Measurements from ENCODE around the gene TMEM143. TPM values are rescaled to one million over a fixed set of nuclear protein-coding genes. Genes with fewer than 3 reads are reported as not detected.

The TMEM143 gene
- total RNA-seq, 1 donor from 2014 or later = 5.4 TPM

DNA sequence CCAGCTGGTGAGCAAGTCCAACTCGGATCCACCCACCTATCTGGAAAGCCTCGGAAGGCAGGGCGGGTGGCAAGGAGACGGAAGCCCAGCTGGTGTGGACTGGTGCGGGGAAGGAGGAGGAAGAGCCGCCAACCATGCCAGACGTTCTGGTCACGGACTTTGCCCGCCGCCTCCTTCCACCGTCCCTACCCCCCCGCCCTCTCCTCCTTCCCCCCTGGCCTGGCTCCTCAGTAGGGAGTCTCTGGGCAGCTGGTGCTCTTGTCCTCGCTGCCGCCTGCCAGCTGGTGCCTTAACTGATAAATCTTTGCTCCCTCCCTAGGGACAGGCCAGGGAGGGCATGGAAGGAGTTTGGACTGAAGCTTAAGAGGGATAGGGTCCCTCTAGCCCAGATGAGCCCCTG lies 5.2 kb upstream of the TMEM143 start:
- no peak overlapping the region for H3K27ac Mint-ChIP-seq (ENCODE audit: unreplicated experiment)
- H3K36me3 Mint-ChIP-seq (ENCODE audit: low read depth) = no peaks in the 10 kb centered on the region
- H3K4me1 Mint-ChIP-seq (ENCODE audit: low read depth) = peaks cover 10% of the 10 kb centered on the region
- no peak for DNase-seq (ENCODE audit: low spot score)
- TF ChIP-seq, protein P1, sequence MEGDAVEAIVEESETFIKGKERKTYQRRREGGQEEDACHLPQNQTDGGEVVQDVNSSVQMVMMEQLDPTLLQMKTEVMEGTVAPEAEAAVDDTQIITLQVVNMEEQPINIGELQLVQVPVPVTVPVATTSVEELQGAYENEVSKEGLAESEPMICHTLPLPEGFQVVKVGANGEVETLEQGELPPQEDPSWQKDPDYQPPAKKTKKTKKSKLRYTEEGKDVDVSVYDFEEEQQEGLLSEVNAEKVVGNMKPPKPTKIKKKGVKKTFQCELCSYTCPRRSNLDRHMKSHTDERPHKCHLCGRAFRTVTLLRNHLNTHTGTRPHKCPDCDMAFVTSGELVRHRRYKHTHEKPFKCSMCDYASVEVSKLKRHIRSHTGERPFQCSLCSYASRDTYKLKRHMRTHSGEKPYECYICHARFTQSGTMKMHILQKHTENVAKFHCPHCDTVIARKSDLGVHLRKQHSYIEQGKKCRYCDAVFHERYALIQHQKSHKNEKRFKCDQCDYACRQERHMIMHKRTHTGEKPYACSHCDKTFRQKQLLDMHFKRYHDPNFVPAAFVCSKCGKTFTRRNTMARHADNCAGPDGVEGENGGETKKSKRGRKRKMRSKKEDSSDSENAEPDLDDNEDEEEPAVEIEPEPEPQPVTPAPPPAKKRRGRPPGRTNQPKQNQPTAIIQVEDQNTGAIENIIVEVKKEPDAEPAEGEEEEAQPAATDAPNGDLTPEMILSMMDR (IDR thresholded peaks at IDR 0.05) = no peak
- H3K9me3 Mint-ChIP-seq (ENCODE audit: low read depth) = no peaks in the 10 kb centered on the region
- H3K4me3 Mint-ChIP-seq (ENCODE audit: unreplicated experiment) = no peak overlapping the region
- H3K27me3 Mint-ChIP-seq (ENCODE audit: low read depth) = no peaks in the 10 kb centered on the region

DNA sequence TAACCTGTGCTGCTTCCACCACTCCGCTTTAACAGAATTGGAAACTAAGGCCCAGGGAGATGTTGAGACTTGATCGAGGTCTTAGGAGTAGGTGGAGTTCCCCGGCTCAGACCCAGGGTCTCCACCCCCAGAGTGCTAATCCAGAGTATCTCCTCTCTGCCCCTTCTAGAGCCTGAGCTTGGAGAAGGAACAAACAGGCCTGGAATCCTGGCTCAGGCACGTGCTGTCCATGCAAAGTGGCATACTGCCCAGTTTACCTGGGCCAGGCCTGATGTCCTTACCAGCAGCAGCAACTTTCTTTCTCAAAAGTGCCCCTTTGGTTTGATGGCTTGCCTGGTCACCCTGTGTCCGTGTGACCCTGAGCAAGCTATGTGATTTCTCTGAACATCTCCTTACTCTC lies 4.1 kb upstream of the TMEM143 start:
- no peak overlapping the region for H3K4me3 Mint-ChIP-seq (ENCODE audit: unreplicated experiment)
- TF ChIP-seq, protein P1 (IDR thresholded peaks at IDR 0.05) = no peak
- H3K27me3 Mint-ChIP-seq (ENCODE audit: low read depth) = no peaks in the 10 kb centered on the region
- H3K27ac Mint-ChIP-seq (ENCODE audit: unreplicated experiment) = no peak overlapping the region
- H3K4me1 Mint-ChIP-seq (ENCODE audit: low read depth) = peaks cover 9% of the 10 kb centered on the region
- no peaks in the 10 kb centered on the region for H3K36me3 Mint-ChIP-seq (ENCODE audit: low read depth)
- H3K9me3 Mint-ChIP-seq (ENCODE audit: low read depth) = no peaks in the 10 kb centered on the region
- DNase-seq (ENCODE audit: low spot score) = no peak

DNA sequence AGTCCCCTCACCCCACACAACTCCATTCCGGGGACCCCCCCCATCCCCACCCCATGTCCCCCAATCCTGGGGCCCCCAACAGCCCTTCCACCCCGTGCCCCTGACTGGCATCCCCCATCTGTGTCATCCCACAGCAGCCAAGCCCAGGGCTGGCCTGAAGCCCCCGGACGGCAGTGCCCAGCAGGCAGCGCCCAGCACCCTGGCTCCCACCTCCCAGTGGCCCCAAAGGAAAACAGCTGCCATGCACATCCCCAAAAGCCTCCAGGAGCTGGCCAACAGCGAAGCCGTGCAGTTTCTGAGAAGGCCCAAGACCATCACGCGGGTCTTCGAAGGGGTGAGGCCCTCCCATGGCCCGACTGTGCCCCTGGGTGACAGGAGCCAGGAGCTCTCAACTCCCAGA lies 1.9 kb upstream of the TMEM143 start:
- TF ChIP-seq, protein P1 (IDR thresholded peaks at IDR 0.05) = no peak
- Mint-ChIP-seq H3K27ac (ENCODE audit: unreplicated experiment) (no peak overlapping the region), H3K27me3 (ENCODE audit: low read depth) (no peaks in the 10 kb centered on the region), H3K4me1 (ENCODE audit: low read depth) (peaks cover 8% of the 10 kb centered on the region), H3K36me3 (ENCODE audit: low read depth) (no peaks in the 10 kb centered on the region), H3K9me3 (ENCODE audit: low read depth) (no peaks in the 10 kb centered on the region), H3K4me3 (ENCODE audit: unreplicated experiment) (no peak overlapping the region)
- DNase-seq (ENCODE audit: low spot score) = no peak

DNA sequence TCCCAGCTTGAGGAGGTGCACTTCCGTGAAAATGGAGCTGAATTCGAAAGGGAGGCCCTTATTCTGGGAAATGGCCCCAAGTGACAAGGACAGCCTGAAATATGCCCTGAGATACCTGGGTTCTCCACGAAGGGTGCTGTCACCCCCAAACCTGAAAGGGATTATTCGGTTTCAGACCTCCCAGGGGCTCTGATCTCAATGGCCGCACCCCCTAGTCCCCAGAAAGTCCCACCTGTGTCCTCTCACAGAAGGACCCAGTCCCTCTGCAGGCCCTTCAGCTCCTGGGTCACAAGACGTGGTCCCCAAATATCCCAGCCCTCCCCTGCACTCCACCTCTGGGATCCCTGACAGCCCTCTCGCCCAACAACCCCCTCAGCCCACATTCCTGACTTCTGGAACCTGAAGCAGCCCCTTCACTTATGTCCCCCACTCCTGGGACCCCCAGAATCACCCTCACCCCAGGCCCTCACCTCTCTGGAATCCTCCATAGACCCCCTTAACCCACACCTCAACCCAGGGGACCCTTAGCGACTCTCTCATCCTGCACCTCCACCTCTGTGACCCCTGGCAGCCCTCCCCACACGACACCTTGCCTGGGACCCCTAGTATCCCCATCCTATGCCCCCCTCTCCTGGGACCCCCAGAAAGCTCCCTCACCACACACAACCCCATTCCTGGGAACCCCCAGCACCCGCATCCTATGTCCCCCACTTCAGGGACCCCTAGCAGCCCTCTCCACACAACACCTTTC lies 1.0 kb upstream of the TMEM143 start:
- Mint-ChIP-seq H3K4me3 (ENCODE audit: unreplicated experiment) (no peak overlapping the region), H3K9me3 (ENCODE audit: low read depth) (no peaks in the 10 kb centered on the region), H3K36me3 (ENCODE audit: low read depth) (no peaks in the 10 kb centered on the region), H3K4me1 (ENCODE audit: low read depth) (peaks cover 8% of the 10 kb centered on the region), H3K27ac (ENCODE audit: unreplicated experiment) (no peak overlapping the region), H3K27me3 (ENCODE audit: low read depth) (no peaks in the 10 kb centered on the region)
- DNase-seq (ENCODE audit: low spot score) = no peak
- TF ChIP-seq, protein P1 (IDR thresholded peaks at IDR 0.05) = no peak

DNA sequence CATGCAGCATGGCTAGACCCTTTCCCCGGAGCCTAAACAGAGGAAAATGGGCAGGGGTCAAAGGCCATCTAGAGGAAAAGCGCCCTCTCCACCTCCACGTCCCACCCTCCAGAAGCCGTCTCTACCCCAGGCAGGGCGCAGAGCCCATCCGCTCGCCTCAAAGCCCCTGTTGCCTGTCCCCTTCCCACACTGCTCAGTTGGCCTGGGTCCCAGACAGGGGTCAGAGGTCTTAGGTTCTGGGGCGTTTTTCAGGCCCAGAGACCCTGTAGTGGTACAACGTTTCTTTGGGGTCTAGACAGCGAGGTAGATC lies 285 bp downstream of the TMEM143 start:
- no peaks in the 10 kb centered on the region for H3K9me3 Mint-ChIP-seq (ENCODE audit: low read depth)
- TF ChIP-seq, protein P1 (IDR thresholded peaks at IDR 0.05) = no peak
- H3K27me3 Mint-ChIP-seq (ENCODE audit: low read depth) = no peaks in the 10 kb centered on the region
- H3K27ac Mint-ChIP-seq (ENCODE audit: unreplicated experiment) = peak overlapping the region; percentile 92
- DNase-seq (ENCODE audit: low spot score) = no peak
- H3K36me3 Mint-ChIP-seq (ENCODE audit: low read depth) = no peaks in the 10 kb centered on the region
- H3K4me1 Mint-ChIP-seq (ENCODE audit: low read depth) = peaks cover 8% of the 10 kb centered on the region
- H3K4me3 Mint-ChIP-seq (ENCODE audit: unreplicated experiment) = peak overlapping the region; percentile 77
